Naive thymus-derived CD4-positive, alpha-beta T cell (primary cell): ENCODE measurements around the gene FGF1. TPM values are rescaled to one million over a fixed set of nuclear protein-coding genes. Genes with fewer than 3 reads are reported as not detected.

Source experiments
- ATAC-seq: fragments of 150-1000 bp; cut with Tn5 transposase; 2 replicates; pipeline ENCODE4 v1.10.0; 2021; ENCODE audit warnings: mild to moderate bottlenecking, moderate library complexity
- CTCF ChIA-PET: fragments of 350-600 bp; sonication (Branson Sonifier 250); formaldehyde crosslinking; loops from one replicate; lab custom pipeline; 2021; ENCODE audit warnings: antibody characterized with exemption; lab: Charles Lee
- POLR2A ChIA-PET: fragments of 350-600 bp; sonication (Branson Sonifier 250); formaldehyde crosslinking; loops from one replicate; lab custom pipeline; 2021; ENCODE audit warnings: antibody characterized with exemption, inconsistent platforms; lab: Charles Lee
- DNase-seq, 9 donors: peaks; one replicate each; pipeline versions ENCODE4 v3.0.0 to v3.0.0-alpha.2; 2020 to 2022; ENCODE audit warnings: mixed read lengths in 1 of 9
- H3K27ac ChIP-seq: one replicate; pipeline ENCODE4 v1.7.0; 2013; ENCODE audit warnings: mild to moderate bottlenecking, low read depth, low read length, moderate library complexity
- H3K27me3 ChIP-seq, 2 donors: one replicate each; pipeline ENCODE4 v1.7.0; 2013; ENCODE audit warnings: low read length in 2 of 2, mild to moderate bottlenecking in 2 of 2, moderate library complexity in 2 of 2; ENCODE audit not compliant: control insufficient read depth in 2 of 2, insufficient read depth in 2 of 2
- H3K36me3 ChIP-seq, 3 experiments: 1 replicate in 2 of 3; 2 replicates in 1 of 3; pipeline ENCODE4 v1.7.0; 2013; ENCODE audit warnings: low read length in 3 of 3, mild to moderate bottlenecking in 3 of 3, moderate library complexity in 1 of 3; ENCODE audit not compliant: insufficient read depth in 3 of 3, control insufficient read depth in 2 of 3
- H3K4me1 ChIP-seq, 2 donors: one replicate each; pipeline ENCODE4 v1.7.0; 2013; ENCODE audit warnings: low read length in 2 of 2, mild to moderate bottlenecking in 2 of 2, moderate library complexity in 1 of 2; ENCODE audit not compliant: control insufficient read depth in 2 of 2, insufficient read depth in 2 of 2
- H3K4me3 ChIP-seq: 2 replicates; pipeline ENCODE4 v1.7.0; 2013; ENCODE audit warnings: mild to moderate bottlenecking, low read length
- H3K9me3 ChIP-seq, 3 experiments: 1 replicate in 2 of 3; 2 replicates in 1 of 3; pipeline ENCODE4 v1.7.0; 2013; ENCODE audit warnings: low read length in 3 of 3; ENCODE audit not compliant: control insufficient read depth in 2 of 3
- H3K27ac Mint-ChIP-seq, 9 donors: one replicate each; pipeline ENCODE4 v1.8.0; 2020 to 2022; ENCODE audit warnings: mixed read lengths in 9 of 9, mild to moderate bottlenecking in 8 of 9, moderate library complexity in 5 of 9, inconsistent platforms in 2 of 9
- H3K27me3 Mint-ChIP-seq, 5 donors: one replicate each; pipeline ENCODE4 v1.8.0; 2021 to 2022; ENCODE audit warnings: mixed read lengths in 5 of 5, mild to moderate bottlenecking in 1 of 5
- H3K36me3 Mint-ChIP-seq, 5 donors: one replicate each; pipeline ENCODE4 v1.8.0; 2020 to 2022; ENCODE audit warnings: mixed read lengths in 5 of 5, mild to moderate bottlenecking in 3 of 5, inconsistent platforms in 1 of 5
- H3K4me1 Mint-ChIP-seq, 7 donors: one replicate each; pipeline ENCODE4 v1.8.0; 2020 to 2022; ENCODE audit warnings: mixed read lengths in 7 of 7, mild to moderate bottlenecking in 3 of 7, inconsistent platforms in 1 of 7
- H3K4me3 Mint-ChIP-seq, 10 donors: one replicate each; pipeline ENCODE4 v1.8.0; 2020 to 2022; ENCODE audit warnings: mild to moderate bottlenecking in 10 of 10, mixed read lengths in 10 of 10, moderate library complexity in 6 of 10, inconsistent platforms in 2 of 10
- H3K9me3 Mint-ChIP-seq, 11 donors: one replicate each; pipeline ENCODE4 v1.8.0; 2020 to 2022; ENCODE audit warnings: mixed read lengths in 11 of 11, mild to moderate bottlenecking in 4 of 11, inconsistent platforms in 1 of 11, moderate library complexity in 1 of 11
- intact Hi-C, 2 donors: fragments of 100-400 bp; cut with micrococcal nuclease; formaldehyde crosslinking; loops; one replicate each; pipeline ENCODE4 v1.15.1; 2023
- polyA plus RNA-seq, 2 donors: library from polyadenylated mRNA; unstranded; fragments of 300-500 nt; fragmentation: Illumina TruSeq; gene quantifications; one replicate each; pipeline ENCODE4 v1.2.3, GENCODE V29; 2021
- total RNA-seq, 6 experiments: library from RNA in 5 of 6; stranded (reverse) in 5 of 6; gene quantifications; 1 replicate in 5 of 6; 2 replicates in 1 of 6; pipeline ENCODE4 v1.2.3 and lab custom pipeline; 2021 to 2026

Gene FGF1
- total and polyA plus RNA-seq, 7 experiments from 2014 or later = not detected

DNA sequence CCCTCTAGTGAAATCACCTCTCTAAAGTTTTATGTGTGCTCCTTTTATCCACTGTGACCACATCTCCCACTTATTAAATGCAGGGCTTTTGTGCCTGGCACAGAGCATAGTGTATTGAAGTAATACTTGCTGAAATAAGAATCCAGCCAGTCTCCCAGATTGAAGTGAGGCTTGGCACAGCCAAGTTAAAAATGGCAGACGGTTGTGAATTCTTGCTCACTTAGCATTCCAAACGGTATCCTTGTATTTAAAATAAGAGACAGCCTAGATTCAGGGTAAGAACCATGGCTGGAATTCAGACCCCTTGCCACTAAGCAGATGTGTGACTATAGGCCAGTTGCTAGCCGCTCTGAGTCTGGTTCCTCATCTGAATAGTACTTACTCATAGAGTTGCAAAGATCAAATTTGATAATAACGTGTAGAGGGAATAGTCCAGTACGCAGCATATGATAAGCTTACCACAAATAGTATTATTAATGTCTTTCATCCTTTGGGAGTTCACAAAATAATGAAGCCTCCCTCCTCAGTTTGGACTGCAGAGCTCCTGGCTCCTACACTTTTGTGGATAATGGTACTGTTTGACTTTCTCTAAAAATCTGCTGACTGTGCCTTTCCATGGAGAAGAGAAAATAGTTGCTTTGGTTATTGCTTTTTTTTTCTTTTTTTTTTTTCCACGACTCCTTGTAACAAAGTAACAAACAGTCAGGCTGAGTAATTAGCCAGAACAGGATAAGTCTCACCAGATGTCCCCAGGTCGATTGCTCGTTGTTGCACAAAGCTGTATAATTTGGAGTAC, 51.5 kb downstream of the FGF1 start:
- Mint-ChIP-seq H3K36me3 (no peaks in the 10 kb centered on the region), H3K4me3 (no peak overlapping the region), H3K27ac (no peak overlapping the region), H3K27me3 (peaks cover 0 to 28% (median 12%) of the 10 kb centered on the region in 5 donors), H3K9me3 (no peaks in the 10 kb centered on the region), H3K4me1 (no peaks in the 10 kb centered on the region)
- Histone ChIP-seq H3K27me3 (peaks cover 0 to 7% of the 10 kb centered on the region in 2 donors), H3K27ac (no peak overlapping the region), H3K36me3 (no peaks in the 10 kb centered on the region), H3K4me3 (no peak overlapping the region), H3K4me1 (no peaks in the 10 kb centered on the region), H3K9me3 (no peaks in the 10 kb centered on the region)
- no peak for DNase-seq
- ATAC-seq = no peak
- CTCF ChIA-PET = no interaction called here
- intact Hi-C loops = no loop called here
- POLR2A ChIA-PET = no interaction called here

DNA sequence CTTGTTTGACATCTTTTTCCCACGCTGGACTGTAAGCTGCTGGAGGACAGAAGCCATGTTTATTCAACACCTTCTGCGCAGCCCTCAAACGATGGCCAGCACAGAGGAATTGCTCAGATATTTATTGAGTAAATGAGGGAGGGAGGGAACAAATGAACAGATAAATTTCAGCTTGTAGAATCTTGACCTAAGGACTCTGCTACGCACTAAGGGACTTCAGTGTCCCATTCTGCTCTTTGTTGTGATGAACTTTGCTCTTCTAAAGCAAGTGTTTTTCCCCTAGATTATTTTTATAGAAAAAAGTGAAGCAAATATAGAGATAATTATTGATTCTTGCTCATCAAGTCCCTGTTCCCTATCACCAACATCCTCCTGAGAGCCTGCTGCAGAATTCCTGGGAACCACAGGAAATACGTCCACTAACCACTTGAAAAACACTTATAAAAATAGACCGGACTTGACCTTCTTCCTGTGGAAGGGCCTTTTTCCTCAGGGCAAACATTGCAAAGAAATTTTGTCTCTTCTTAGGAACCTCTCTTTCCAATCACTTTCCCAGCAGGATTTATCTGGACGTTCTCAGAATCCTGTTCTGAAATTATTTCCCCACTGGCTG, 54.9 kb downstream of the FGF1 start:
- Histone ChIP-seq H3K27ac (no peak overlapping the region), H3K4me3 (no peak overlapping the region), H3K9me3 (no peaks in the 10 kb centered on the region), H3K4me1 (no peaks in the 10 kb centered on the region), H3K36me3 (no peaks in the 10 kb centered on the region), H3K27me3 (no peaks in the 10 kb centered on the region)
- no peak overlapping the region for H3K4me3 Mint-ChIP-seq
- H3K9me3 Mint-ChIP-seq = no peaks in the 10 kb centered on the region
- no peak overlapping the region for H3K27ac Mint-ChIP-seq
- peaks cover 0 to 14% (median 6%) of the 10 kb centered on the region in 5 donors for H3K27me3 Mint-ChIP-seq
- POLR2A ChIA-PET = no interaction called here
- intact Hi-C loops = no loop called here
- H3K4me1 Mint-ChIP-seq = no peaks in the 10 kb centered on the region
- DNase-seq = no peak
- no peaks in the 10 kb centered on the region for H3K36me3 Mint-ChIP-seq
- no peak for ATAC-seq
- CTCF ChIA-PET = no interaction called here

- no peak overlapping the region for H3K27ac Mint-ChIP-seq
- DNase-seq (no peak), ATAC-seq (no peak)
- H3K27me3 Mint-ChIP-seq = peaks cover 0 to 19% (median 6%) of the 10 kb centered on the region in 5 donors
- H3K4me3 Mint-ChIP-seq = no peak overlapping the region
- intact Hi-C loops = no loop called here
- no peaks in the 10 kb centered on the region for H3K36me3 ChIP-seq
- no peaks in the 10 kb centered on the region for H3K27me3 ChIP-seq
- no peaks in the 10 kb centered on the region for H3K9me3 Mint-ChIP-seq
- CTCF ChIA-PET = no interaction called here
- no peak overlapping the region for H3K27ac ChIP-seq
- no peak overlapping the region for H3K4me3 ChIP-seq
- no peaks in the 10 kb centered on the region for H3K4me1 Mint-ChIP-seq
- POLR2A ChIA-PET = no interaction called here
- H3K9me3 ChIP-seq = no peaks in the 10 kb centered on the region
- no peaks in the 10 kb centered on the region for H3K4me1 ChIP-seq
- no peaks in the 10 kb centered on the region for H3K36me3 Mint-ChIP-seq
Observed at GRCh38 chr5:142627383-142628217, 58.3 kb downstream of the FGF1 start.

DNA sequence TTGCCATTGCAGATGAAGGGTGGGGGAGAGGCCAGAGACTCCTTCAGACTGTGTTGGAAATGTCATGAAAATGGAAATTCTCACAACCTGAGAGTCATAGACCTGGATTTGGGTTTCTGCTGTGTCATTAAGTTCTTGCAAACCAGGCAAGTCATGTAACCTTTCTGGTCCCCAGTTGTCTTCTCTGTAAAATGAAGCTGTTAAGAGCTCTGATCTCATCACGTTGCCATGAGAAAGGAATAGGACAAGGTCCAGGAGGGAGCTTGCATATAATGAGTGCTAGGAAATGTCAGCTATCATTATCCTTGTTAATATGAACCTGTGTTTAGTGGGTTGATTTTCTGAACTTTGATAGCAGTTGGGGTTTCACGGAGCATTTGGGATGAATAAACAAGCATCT, 59.1 kb downstream of the FGF1 start:
- ChIA-PET CTCF (no interaction called here), POLR2A (no interaction called here)
- intact Hi-C loops = no loop called here
- DNase-seq (no peak), ATAC-seq (no peak)
- Mint-ChIP-seq H3K27ac (no peak overlapping the region), H3K4me1 (no peaks in the 10 kb centered on the region), H3K4me3 (no peak overlapping the region), H3K27me3 (peaks cover 0 to 20% (median 6%) of the 10 kb centered on the region in 5 donors), H3K36me3 (no peaks in the 10 kb centered on the region), H3K9me3 (peaks cover 0 to 1% (median 0%) of the 10 kb centered on the region in 11 donors)
- Histone ChIP-seq H3K4me1 (no peaks in the 10 kb centered on the region), H3K9me3 (no peaks in the 10 kb centered on the region), H3K4me3 (no peak overlapping the region), H3K27me3 (no peaks in the 10 kb centered on the region), H3K27ac (no peak overlapping the region), H3K36me3 (no peaks in the 10 kb centered on the region)

GRCh38 chr5:142626099-142626498, 59.8 kb downstream of the FGF1 start:
- CTCF ChIA-PET = no interaction called here
- no peaks in the 10 kb centered on the region for H3K36me3 Mint-ChIP-seq
- Histone ChIP-seq H3K4me1 (no peaks in the 10 kb centered on the region), H3K36me3 (no peaks in the 10 kb centered on the region), H3K9me3 (no peaks in the 10 kb centered on the region), H3K27ac (no peak overlapping the region), H3K4me3 (no peak overlapping the region), H3K27me3 (no peaks in the 10 kb centered on the region)
- POLR2A ChIA-PET = no interaction called here
- DNase-seq = no peak
- intact Hi-C loops = no loop called here
- no peak overlapping the region for H3K4me3 Mint-ChIP-seq
- H3K27me3 Mint-ChIP-seq = peaks cover 0 to 27% (median 6%) of the 10 kb centered on the region in 5 donors
- H3K27ac Mint-ChIP-seq = no peak overlapping the region
- H3K4me1 Mint-ChIP-seq = no peaks in the 10 kb centered on the region
- H3K9me3 Mint-ChIP-seq = peaks cover 0 to 3% (median 0%) of the 10 kb centered on the region in 11 donors
- ATAC-seq = no peak

- no peak overlapping the region for H3K27ac ChIP-seq
- ATAC-seq (no peak), DNase-seq (no peak)
- Mint-ChIP-seq H3K27ac (no peak overlapping the region), H3K36me3 (no peaks in the 10 kb centered on the region), H3K4me1 (peaks cover 0 to 10% (median 0%) of the 10 kb centered on the region in 7 donors), H3K9me3 (peaks cover 0 to 3% (median 0%) of the 10 kb centered on the region in 11 donors), H3K4me3 (no peak overlapping the region), H3K27me3 (peaks cover 0 to 20% (median 0%) of the 10 kb centered on the region in 5 donors)
- no peaks in the 10 kb centered on the region for H3K36me3 ChIP-seq
- H3K4me1 ChIP-seq = no peaks in the 10 kb centered on the region
- intact Hi-C loops = no loop called here
- CTCF ChIA-PET = no interaction called here
- POLR2A ChIA-PET = no interaction called here
- no peak overlapping the region for H3K4me3 ChIP-seq
- H3K27me3 ChIP-seq = no peaks in the 10 kb centered on the region
- no peaks in the 10 kb centered on the region for H3K9me3 ChIP-seq
Observed at GRCh38 chr5:142621227-142621626, 64.7 kb downstream of the FGF1 start.
